Measurements from ENCODE around the gene NUDT22.

Gene NUDT22

GRCh38 chr11:64264371-64264852 lies 38.3 kb downstream of the NUDT22 start:
- no peak overlapping the region for H3K27ac ChIP-seq
- intact Hi-C loops (cut with DNase I; ENCODE audit: low total_unique reads) = no loop called here
- H3K4me1 ChIP-seq = peaks cover 6 to 23% (median 13%) of the 10 kb centered on the region in 4 donors
- H3K4me3 ChIP-seq = no peak overlapping the region
- no peak for DNase-seq
- no peaks in the 10 kb centered on the region for H3K27me3 ChIP-seq
- no peak for TF ChIP-seq CTCF (IDR thresholded peaks at IDR 0.05)
- H3K9me3 ChIP-seq = no peaks in the 10 kb centered on the region
- H3K36me3 ChIP-seq = peaks cover 24 to 78% (median 55%) of the 10 kb centered on the region in 3 donors

GRCh38 chr11:64265176-64266160 lies 39.4 kb downstream of the NUDT22 start:
- Histone ChIP-seq H3K27ac (no peak overlapping the region), H3K27me3 (no peaks in the 10 kb centered on the region), H3K4me3 (no peak overlapping the region), H3K4me1 (peaks cover 6 to 23% (median 13%) of the 10 kb centered on the region in 4 donors), H3K9me3 (no peaks in the 10 kb centered on the region), H3K36me3 (peaks cover 17 to 67% (median 47%) of the 10 kb centered on the region in 3 donors)
- no peak for TF ChIP-seq CTCF (IDR thresholded peaks at IDR 0.05)
- no peak for DNase-seq
- intact Hi-C loops (cut with DNase I; ENCODE audit: low total_unique reads) = loop anchor here (5.0 kb wide), 1 partner anchor 58 kb away; the partner anchor contains the start of gene FERMT3

- no peak for TF ChIP-seq CTCF (IDR thresholded peaks at IDR 0.05)
- intact Hi-C loops (cut with DNase I; ENCODE audit: low total_unique reads) = loop anchor here (5.0 kb wide), 1 partner anchor 59 kb away; the partner anchor contains the start of gene FERMT3
- Histone ChIP-seq H3K36me3 (peaks cover 17 to 60% (median 47%) of the 10 kb centered on the region in 3 donors), H3K4me1 (peaks cover 6 to 23% (median 13%) of the 10 kb centered on the region in 4 donors), H3K27me3 (no peaks in the 10 kb centered on the region), H3K27ac (no peak overlapping the region), H3K4me3 (no peak overlapping the region), H3K9me3 (no peaks in the 10 kb centered on the region)
- DNase-seq = no peak
These were observed 40.3 kb downstream of the NUDT22 start for GRCh38 chr11:64266339-64266738.

- Histone ChIP-seq H3K9me3 (no peaks in the 10 kb centered on the region), H3K4me3 (no peak overlapping the region), H3K27me3 (no peaks in the 10 kb centered on the region), H3K4me1 (peaks cover 6 to 32% (median 22%) of the 10 kb centered on the region in 4 donors), H3K36me3 (peaks cover 17 to 50% (median 42%) of the 10 kb centered on the region in 3 donors), H3K27ac (peak overlapping the region; percentile 84 to 96)
- intact Hi-C loops (cut with DNase I; ENCODE audit: low total_unique reads) = loop anchor here (5.0 kb wide), 1 partner anchor 60 kb away; the partner anchor contains the start of gene FERMT3
- DNase-seq = no peak
- TF ChIP-seq CTCF (IDR thresholded peaks at IDR 0.05) = no peak
These were observed 41.3 kb downstream of the NUDT22 start for GRCh38 chr11:64267207-64267945.

Measured in tibial artery (tissue), 4 donors.